ENCODE data around the gene TELO2. TPM values are rescaled to one million over a fixed set of nuclear protein-coding genes. Genes with fewer than 3 reads are reported as not detected.

The TELO2 gene
- total RNA-seq, 2 donors from 2014 or later = 24.8 to 27.9 TPM

GRCh38 chr16:1510941-1511351 lies 17.8 kb downstream of the TELO2 start:
- no peak for ATAC-seq (ENCODE audit: insufficient number of reproducible peaks, low FRiP score, low read depth)

GRCh38 chr16:1511662-1512569 lies 18.8 kb downstream of the TELO2 start:
- no peak for TF ChIP-seq CTCF (IDR thresholded peaks at IDR 0.05)
- Histone ChIP-seq H3K27ac (no peak overlapping the region), H3K4me1 (ENCODE audit: control insufficient read depth in 1 of 2, low read depth in 2 of 2) (peaks cover 21 to 30% of the 10 kb centered on the region in 2 donors), H3K27me3 (replicated peaks; ENCODE audit: insufficient read depth) (no peaks in the 10 kb centered on the region), H3K9me3 (peaks cover 3% of the 10 kb centered on the region), H3K4me3 (no peak overlapping the region), H3K36me3 (no peaks in the 10 kb centered on the region)
- ATAC-seq (ENCODE audit: insufficient number of reproducible peaks, low FRiP score, low read depth) = no peak
- no peak for DNase-seq (ENCODE audit: low spot score)

More at GRCh38 chr16:1510941-1511351, 17.8 kb downstream of the TELO2 start:
- Histone ChIP-seq H3K27ac (peak overlapping the region in 1 of 2 donors; percentile 97), H3K4me1 (ENCODE audit: control insufficient read depth in 1 of 2, low read depth in 2 of 2) (peaks cover 21 to 30% of the 10 kb centered on the region in 2 donors), H3K36me3 (no peaks in the 10 kb centered on the region), H3K27me3 (replicated peaks; ENCODE audit: insufficient read depth) (no peaks in the 10 kb centered on the region), H3K4me3 (no peak overlapping the region), H3K9me3 (peaks cover 3% of the 10 kb centered on the region)
- no peak for TF ChIP-seq CTCF (IDR thresholded peaks at IDR 0.05)
- no peak for DNase-seq (ENCODE audit: low spot score)

GRCh38 chr16:1512774-1513173 lies 19.6 kb downstream of the TELO2 start:
- no peaks in the 10 kb centered on the region for H3K27me3 ChIP-seq (replicated peaks; ENCODE audit: insufficient read depth)
- ATAC-seq (ENCODE audit: insufficient number of reproducible peaks, low FRiP score, low read depth) (no peak), DNase-seq (ENCODE audit: low spot score) (no peak)
- H3K9me3 ChIP-seq = peaks cover 3% of the 10 kb centered on the region
- no peak overlapping the region for H3K4me3 ChIP-seq
- no peak overlapping the region for H3K27ac ChIP-seq
- no peaks in the 10 kb centered on the region for H3K36me3 ChIP-seq
- H3K4me1 ChIP-seq (ENCODE audit: control insufficient read depth in 1 of 2, low read depth in 2 of 2) = peaks cover 21 to 30% of the 10 kb centered on the region in 2 donors
- no peak for TF ChIP-seq CTCF (IDR thresholded peaks at IDR 0.05)

GRCh38 chr16:1514507-1514906 lies 21.3 kb downstream of the TELO2 start:
- peaks cover 8% of the 10 kb centered on the region for H3K36me3 ChIP-seq
- peaks cover 10 to 15% of the 10 kb centered on the region in 2 donors for H3K4me1 ChIP-seq (ENCODE audit: control insufficient read depth in 1 of 2, low read depth in 2 of 2)
- no peak overlapping the region for H3K27ac ChIP-seq
- no peak for DNase-seq (ENCODE audit: low spot score)
- peaks cover 3% of the 10 kb centered on the region for H3K9me3 ChIP-seq
- no peak overlapping the region for H3K4me3 ChIP-seq
- no peak for TF ChIP-seq CTCF (IDR thresholded peaks at IDR 0.05)
- no peak for ATAC-seq (ENCODE audit: insufficient number of reproducible peaks, low FRiP score, low read depth)
- H3K27me3 ChIP-seq (replicated peaks; ENCODE audit: insufficient read depth) = no peaks in the 10 kb centered on the region

- H3K4me3 ChIP-seq = no peak overlapping the region
- H3K9me3 ChIP-seq = peaks cover 3% of the 10 kb centered on the region
- no peak overlapping the region for H3K27ac ChIP-seq
- no peaks in the 10 kb centered on the region for H3K27me3 ChIP-seq (replicated peaks; ENCODE audit: insufficient read depth)
- peaks cover 18% of the 10 kb centered on the region for H3K36me3 ChIP-seq
- no peak for DNase-seq (ENCODE audit: low spot score)
- no peaks in the 10 kb centered on the region for H3K4me1 ChIP-seq (ENCODE audit: control insufficient read depth in 1 of 2, low read depth in 2 of 2)
- TF ChIP-seq CTCF (IDR thresholded peaks at IDR 0.05) = no peak
- no peak for ATAC-seq (ENCODE audit: insufficient number of reproducible peaks, low FRiP score, low read depth)
Measured at GRCh38 chr16:1518626-1519135, 25.5 kb downstream of the TELO2 start.

All from thoracic aorta (tissue), 2 donors.